Muscle layer of colon (tissue), 2 donors: ENCODE measurements around the gene NAIF1.

ENCODE experiments used
- H3K27ac ChIP-seq: one replicate; pipeline ENCODE4 v1.7.0; 2013; ENCODE audit warnings: low read depth, mild to moderate bottlenecking, low read length, moderate library complexity
- H3K27me3 ChIP-seq, 2 donors: one replicate each; pipeline ENCODE4 v1.7.0; 2013; ENCODE audit warnings: low read length in 2 of 2, mild to moderate bottlenecking in 2 of 2; ENCODE audit not compliant: insufficient read depth in 2 of 2, control insufficient read depth in 1 of 2
- H3K36me3 ChIP-seq: one replicate; pipeline ENCODE4 v1.7.0; 2013; ENCODE audit warnings: mild to moderate bottlenecking, low read length; ENCODE audit not compliant: insufficient read depth
- H3K4me1 ChIP-seq: one replicate; pipeline ENCODE4 v1.7.0; 2013; ENCODE audit warnings: mild to moderate bottlenecking, low read length; ENCODE audit not compliant: insufficient read depth
- H3K4me3 ChIP-seq, 2 donors: one replicate each; pipeline ENCODE4 v1.7.0; 2013; ENCODE audit warnings: low read length in 2 of 2, low read depth in 1 of 2, mild to moderate bottlenecking in 1 of 2, moderate library complexity in 1 of 2
- H3K9ac ChIP-seq: one replicate; pipeline ENCODE4 v1.7.0; 2013; ENCODE audit warnings: low read length
- H3K9me3 ChIP-seq: one replicate; pipeline ENCODE4 v1.7.0; 2013; ENCODE audit warnings: mild to moderate bottlenecking, low read length
- donor health status: abdominal sarcoma.
- donor health status: Adenocarcinoma of cecum.

Gene NAIF1

GRCh38 chr9:128091571-128091970 is 24.5 kb upstream of the NAIF1 start:
- Histone ChIP-seq H3K9me3 (no peaks in the 10 kb centered on the region), H3K27ac (peak overlapping the region; percentile 32), H3K4me3 (peak overlapping the region in 1 of 2 donors; percentile 43), H3K4me1 (peaks cover 45% of the 10 kb centered on the region), H3K36me3 (no peaks in the 10 kb centered on the region), H3K27me3 (no peaks in the 10 kb centered on the region), H3K9ac (no peak overlapping the region)

- Histone ChIP-seq H3K9me3 (no peaks in the 10 kb centered on the region), H3K4me3 (peak overlapping the region; percentile 27 to 43), H3K36me3 (no peaks in the 10 kb centered on the region), H3K27ac (peak overlapping the region; percentile 49), H3K9ac (peak overlapping the region; percentile 12), H3K27me3 (no peaks in the 10 kb centered on the region), H3K4me1 (peaks cover 45% of the 10 kb centered on the region)
Measured at GRCh38 chr9:128091144-128091543, 24.0 kb upstream of the NAIF1 start.

GRCh38 chr9:128089299-128089698 is 22.2 kb upstream of the NAIF1 start:
- peaks cover 35% of the 10 kb centered on the region for H3K4me1 ChIP-seq
- no peak overlapping the region for H3K27ac ChIP-seq
- no peaks in the 10 kb centered on the region for H3K27me3 ChIP-seq
- no peaks in the 10 kb centered on the region for H3K36me3 ChIP-seq
- no peaks in the 10 kb centered on the region for H3K9me3 ChIP-seq
- H3K4me3 ChIP-seq = no peak overlapping the region
- H3K9ac ChIP-seq = no peak overlapping the region

- Histone ChIP-seq H3K27ac (no peak overlapping the region), H3K4me1 (peaks cover 27% of the 10 kb centered on the region), H3K4me3 (no peak overlapping the region), H3K9ac (no peak overlapping the region), H3K36me3 (no peaks in the 10 kb centered on the region), H3K27me3 (no peaks in the 10 kb centered on the region), H3K9me3 (no peaks in the 10 kb centered on the region)
Measured at GRCh38 chr9:128088253-128088945, 21.3 kb upstream of the NAIF1 start.

GRCh38 chr9:128087262-128087661 is 20.1 kb upstream of the NAIF1 start:
- Histone ChIP-seq H3K27me3 (no peaks in the 10 kb centered on the region), H3K9me3 (no peaks in the 10 kb centered on the region), H3K4me1 (peaks cover 18% of the 10 kb centered on the region), H3K36me3 (no peaks in the 10 kb centered on the region), H3K9ac (no peak overlapping the region), H3K27ac (no peak overlapping the region), H3K4me3 (no peak overlapping the region)

- no peak overlapping the region for H3K9ac ChIP-seq
- no peak overlapping the region for H3K4me3 ChIP-seq
- H3K4me1 ChIP-seq = peaks cover 19% of the 10 kb centered on the region
- H3K27me3 ChIP-seq = no peaks in the 10 kb centered on the region
- no peaks in the 10 kb centered on the region for H3K9me3 ChIP-seq
- no peak overlapping the region for H3K27ac ChIP-seq
- no peaks in the 10 kb centered on the region for H3K36me3 ChIP-seq
Measured at GRCh38 chr9:128085943-128086342, 18.8 kb upstream of the NAIF1 start.

- Histone ChIP-seq H3K36me3 (no peaks in the 10 kb centered on the region), H3K27me3 (no peaks in the 10 kb centered on the region), H3K9ac (no peak overlapping the region), H3K4me1 (peaks cover 21% of the 10 kb centered on the region), H3K9me3 (no peaks in the 10 kb centered on the region), H3K27ac (no peak overlapping the region), H3K4me3 (no peak overlapping the region)
Measured at GRCh38 chr9:128084746-128085145, 17.6 kb upstream of the NAIF1 start.

GRCh38 chr9:128082151-128082550 is 15.0 kb upstream of the NAIF1 start:
- Histone ChIP-seq H3K4me1 (peaks cover 35% of the 10 kb centered on the region), H3K9ac (no peak overlapping the region), H3K27me3 (no peaks in the 10 kb centered on the region), H3K4me3 (no peak overlapping the region), H3K27ac (no peak overlapping the region), H3K9me3 (no peaks in the 10 kb centered on the region), H3K36me3 (peaks cover 7% of the 10 kb centered on the region)

GRCh38 chr9:128081056-128081455 is 13.9 kb upstream of the NAIF1 start:
- H3K9me3 ChIP-seq = no peaks in the 10 kb centered on the region
- peak overlapping the region; percentile 63 for H3K27ac ChIP-seq
- peaks cover 7% of the 10 kb centered on the region for H3K36me3 ChIP-seq
- no peaks in the 10 kb centered on the region for H3K27me3 ChIP-seq
- H3K4me3 ChIP-seq = no peak overlapping the region
- H3K4me1 ChIP-seq = peaks cover 35% of the 10 kb centered on the region
- no peak overlapping the region for H3K9ac ChIP-seq

- H3K27me3 ChIP-seq = no peaks in the 10 kb centered on the region
- no peak overlapping the region for H3K9ac ChIP-seq
- no peak overlapping the region for H3K27ac ChIP-seq
- H3K4me3 ChIP-seq = no peak overlapping the region
- H3K4me1 ChIP-seq = peaks cover 35% of the 10 kb centered on the region
- H3K9me3 ChIP-seq = no peaks in the 10 kb centered on the region
- H3K36me3 ChIP-seq = peaks cover 7% of the 10 kb centered on the region
Measured at GRCh38 chr9:128080206-128080605, 13.1 kb upstream of the NAIF1 start.

GRCh38 chr9:128078504-128079434 is 11.6 kb upstream of the NAIF1 start:
- Histone ChIP-seq H3K27me3 (no peaks in the 10 kb centered on the region), H3K9me3 (no peaks in the 10 kb centered on the region), H3K36me3 (peaks cover 7% of the 10 kb centered on the region), H3K4me3 (no peak overlapping the region), H3K27ac (peak overlapping the region; percentile 22), H3K4me1 (peaks cover 44% of the 10 kb centered on the region), H3K9ac (no peak overlapping the region)
